Measurements from ENCODE around the gene LSS. TPM values are rescaled to one million over a fixed set of nuclear protein-coding genes. Genes with fewer than 3 reads are reported as not detected.
A peak's percentile ranks its signal among the peaks of the same experiment; 100 is the strongest.

LSS gene
- total and polyA plus RNA-seq, 2 of the 4 experiments (the other 2 are of a cell fraction): 43.4 to 58.1 TPM

GRCh38 chr21:46184625-46185555 is 43.7 kb downstream of the LSS start:
- Histone ChIP-seq H3K4me3 (ENCODE audit: insufficient read depth, low read depth, low read length) (peak overlapping the region; percentile 55), H4K91ac (ENCODE audit: insufficient read depth, low read depth, low read length) (peak overlapping the region; percentile 81), H3K9me3 (ENCODE audit: control insufficient read depth, insufficient read depth, low read length) (no peaks in the 10 kb centered on the region), H4K20me1 (ENCODE audit: insufficient read depth, low read length) (no peaks in the 10 kb centered on the region), H3K14ac (replicated peaks; ENCODE audit: low read depth, low read length) (0 out of 2 replicates have a peak overlapping the region, but pooled peaks have one; percentile 5), H3K4ac (ENCODE audit: low read depth, low read length) (peak overlapping the region; percentile 57), H3K9ac (ENCODE audit: low read depth, low read length) (peak overlapping the region; percentile 43), H3K4me2 (ENCODE audit: low read depth, low read length) (peak overlapping the region; percentile 83), H3K23ac (ENCODE audit: low read depth, low read length) (0 out of 2 replicates have a peak overlapping the region, but pooled peaks have one; percentile 35), H2AK5ac (ENCODE audit: low read depth, low read length) (0 out of 2 replicates have a peak overlapping the region, but pooled peaks have one; percentile 54), H3K79me1 (ENCODE audit: low read depth in 1 of 2, low read length in 2 of 2) (peaks cover 0 to 8% of the 10 kb centered on the region in 2 experiments; a peak in 1 of 4 replicates), H2AK9ac (replicated peaks; ENCODE audit: low read depth, low read length, poor library complexity) (peak overlapping the region; percentile 92), H3K36me3 (ENCODE audit: control insufficient read depth, insufficient read depth, low read length) (0 out of 2 replicates have a peak, but pooled peaks cover 2% of the 10 kb centered on the region), H3K27me3 (ENCODE audit: control insufficient read depth, insufficient read depth, low read length) (no peaks in the 10 kb centered on the region), H2BK5ac (ENCODE audit: low read depth, low read length, poor library complexity, severe bottlenecking) (peak overlapping the region; percentile 83), H2BK15ac (ENCODE audit: low read depth, low read length) (peak overlapping the region; percentile 43; the same call in 1 of the 3 replicates), H3K27ac (ENCODE audit: insufficient read depth, low read length) (peak overlapping the region; percentile 70), H2BK120ac (ENCODE audit: low read depth, low read length) (peak overlapping the region; percentile 75), H3K56ac (ENCODE audit: extremely low read depth, insufficient read depth, low read length) (peak overlapping the region; percentile 78), H3K4me1 (ENCODE audit: control insufficient read depth, insufficient read depth, low read length) (peaks cover 21% of the 10 kb centered on the region), H3K9me1 (ENCODE audit: insufficient read depth, low read length) (peaks cover 13% of the 10 kb centered on the region), H2BK20ac (ENCODE audit: low read depth, low read length) (0 out of 2 replicates have a peak overlapping the region, but pooled peaks have one; percentile 8), H4K5ac (ENCODE audit: low read depth, low read length) (peak overlapping the region; percentile 45), H2AFZ (replicated peaks; ENCODE audit: low read length, poor library complexity) (peak overlapping the region; percentile 99), H3K18ac (ENCODE audit: low read depth, low read length) (peak overlapping the region; percentile 16; the same call in 1 of the 2 replicates), H4K8ac (ENCODE audit: low read depth in 2 of 2, low read length in 2 of 2) (peak overlapping the region; percentile 79 to 92)
- DNase-seq (peak; percentile 75), ATAC-seq (ENCODE audit: low read depth) (peak; percentile 81)
- POLR2A ChIA-PET (ENCODE audit: unreplicated experiment): interaction anchor here (0.9 kb wide), 1 partner anchor 10 kb away, joined by 3 read pairs; no protein-coding TSS in a partner anchor
- dilution Hi-C loops (cut with HindIII; ENCODE audit: low sequenced_read_pairs, unreplicated experiment) (no loop called here), in situ Hi-C loops (cut with MboI; ENCODE audit: low sequenced_read_pairs) (no loop called here), intact Hi-C loops (cut with micrococcal nuclease) (no loop called here)
- no TSS peak for BruUV-seq (replicated peaks)
- CTCF ChIA-PET: no interaction called here
- WGBS, 2 experiments (ENCODE audit: extremely low coverage in 2 of 2, insufficient read length in 1 of 2): 3% methylated on average over 6 of the region's 30 CpGs; no CpG with 5 or more reads in 1 of the 2 experiments
- TF ChIP-seq CEBPB (IDR thresholded peaks at IDR 0.05; ENCODE audit: low read depth, low read length) (peak; percentile 83), BHLHE40 (IDR thresholded peaks at IDR 0.05; ENCODE audit: low read depth, low read length) (no peak), SMC3 (IDR thresholded peaks at IDR 0.05; ENCODE audit: low read depth, low read length) (no peak), CTCF (conservative IDR thresholded peaks at IDR 0.05; ENCODE audit: low read depth, low read length) (no peak), POLR2A (IDR thresholded peaks at IDR 0.05; ENCODE audit: low read depth, low read length) (no peak), USF2 (IDR thresholded peaks at IDR 0.05; ENCODE audit: low read depth, low read length) (no peak), FOS (IDR thresholded peaks at IDR 0.05; ENCODE audit: low read depth, low read length) (0 out of 2 replicates have a peak, but pooled peaks have one; percentile 54), ELK1 (IDR thresholded peaks at IDR 0.05; ENCODE audit: borderline replicate concordance, low read depth, low read length) (no peak), RFX5 (IDR thresholded peaks at IDR 0.05; ENCODE audit: low read depth, low read length) (no peak), NFE2L2 (IDR thresholded peaks at IDR 0.05; ENCODE audit: low read depth, low read length) (no peak), MAZ (IDR thresholded peaks at IDR 0.05; ENCODE audit: borderline replicate concordance, low read depth, low read length) (peak; percentile 48; the same call in 1 of the 2 replicates), MXI1 (IDR thresholded peaks at IDR 0.05; ENCODE audit: borderline replicate concordance, low read depth, low read length) (no peak)
